Transverse colon (tissue), 4 donors: ENCODE data around the gene PDIA5. TPM values are rescaled to one million over a fixed set of nuclear protein-coding genes. Genes with fewer than 3 reads are reported as not detected.

Source experiments
- DNase-seq: peaks from one replicate; pipeline ENCODE4 v3.0.0-alpha.2; 2019
- H3K27ac ChIP-seq, 4 donors: fragments of 200-600 bp; sonication (generic); 2 replicates each; pipeline ENCODE4 v1.5.1; 2016 to 2018; ENCODE audit warnings: inconsistent platforms in 4 of 4
- H3K27me3 ChIP-seq: fragments of 200-600 bp; sonication (generic); 2 replicates; pipeline ENCODE4 v1.5.1; 2017; ENCODE audit warnings: inconsistent platforms
- H3K36me3 ChIP-seq, 4 donors: fragments of 200-600 bp; sonication (generic); 2 replicates each; pipeline ENCODE4 v1.5.1; 2017 to 2019; ENCODE audit warnings: inconsistent platforms in 4 of 4
- H3K4me1 ChIP-seq, 4 donors: fragments of 200-600 bp; sonication (generic); 2 replicates each; pipeline ENCODE4 v1.5.1; 2017 to 2020; ENCODE audit warnings: inconsistent platforms in 4 of 4
- H3K4me3 ChIP-seq, 4 donors: fragments of 200-600 bp; sonication (generic); 1 replicate in 1 of 4; 2 replicates in 3 of 4; pipeline versions ENCODE4 v1.5.1 to v1.6.1; 2017 to 2019; ENCODE audit warnings: inconsistent platforms in 4 of 4
- H3K9me3 ChIP-seq, 2 donors: fragments of 200-600 bp; sonication (generic); 2 replicates each; pipeline ENCODE4 v1.5.1; 2017 to 2019; ENCODE audit warnings: inconsistent platforms in 2 of 2
- EP300 ChIP-seq: sonication (generic); formaldehyde crosslinking; IDR thresholded peaks from one replicate; pipeline ENCODE4 v1.6.1; 2017; ENCODE audit warnings: antibody characterized with exemption, low read depth
- POLR2A ChIP-seq: fragments of 450-650 bp; IDR thresholded peaks from one replicate; pipeline ENCODE4 v1.6.1; 2016; ENCODE audit warnings: antibody characterized with exemption, mild to moderate bottlenecking, moderate library complexity
- POLR2AphosphoS5 ChIP-seq, 3 donors: sonication (generic); formaldehyde crosslinking; IDR thresholded peaks; one replicate each; pipeline ENCODE4 v1.6.1; 2016; ENCODE audit warnings: antibody characterized with exemption in 3 of 3
- WGBS, 2 donors: methylation state at CpG; one replicate each; pipeline ENCODE4 v1.1.5; 2018; ENCODE audit warnings: low coverage in 1 of 2; 5-methylcytosine and 5-hydroxymethylcytosine counted together
- in situ Hi-C, 4 donors: fragments of 200-750 bp; cut with MboI; loops; one replicate each; pipeline versions ENCODE4 v1.15.0 to v1.15.1; 2017; ENCODE audit warnings: low sequenced_read_pairs in 3 of 4, low pct_ligation_motif_present in 1 of 4, low pct_unique_long_range_greater_than_20kb in 1 of 4
- intact Hi-C: fragments of 100-400 bp; cut with DNase I; formaldehyde crosslinking; loops from one replicate; pipeline ENCODE4 v1.15.1; 2023; ENCODE audit warnings: low total_unique reads
- total RNA-seq, 4 donors: library from RNA; depleted of rRNA; stranded (reverse); fragments of >200 nt; gene quantifications; one replicate each; pipeline ENCODE4 v1.1.0, GENCODE V29; 2016
- TF ChIP-seq, protein P1 (sequence below), 5 experiments: fragments of 200-600 bp in 3 of 5; fragments of 450-650 bp in 2 of 5; sonication (generic) in 3 of 5; IDR thresholded peaks; 1 replicate in 2 of 5; 2 replicates in 3 of 5; pipeline ENCODE4 v1.5.1; 2016 to 2017; ENCODE audit warnings: antibody characterized with exemption in 5 of 5, inconsistent platforms in 3 of 5, mild to moderate bottlenecking in 2 of 5, moderate library complexity in 1 of 5

PDIA5 gene
- total RNA-seq, 4 donors from 2014 or later: 17.3 to 185 (median 65.1) TPM

- no peak for TF ChIP-seq POLR2AphosphoS5 (IDR thresholded peaks at IDR 0.05)
- no peak for TF ChIP-seq POLR2A
- TF ChIP-seq, protein P1, sequence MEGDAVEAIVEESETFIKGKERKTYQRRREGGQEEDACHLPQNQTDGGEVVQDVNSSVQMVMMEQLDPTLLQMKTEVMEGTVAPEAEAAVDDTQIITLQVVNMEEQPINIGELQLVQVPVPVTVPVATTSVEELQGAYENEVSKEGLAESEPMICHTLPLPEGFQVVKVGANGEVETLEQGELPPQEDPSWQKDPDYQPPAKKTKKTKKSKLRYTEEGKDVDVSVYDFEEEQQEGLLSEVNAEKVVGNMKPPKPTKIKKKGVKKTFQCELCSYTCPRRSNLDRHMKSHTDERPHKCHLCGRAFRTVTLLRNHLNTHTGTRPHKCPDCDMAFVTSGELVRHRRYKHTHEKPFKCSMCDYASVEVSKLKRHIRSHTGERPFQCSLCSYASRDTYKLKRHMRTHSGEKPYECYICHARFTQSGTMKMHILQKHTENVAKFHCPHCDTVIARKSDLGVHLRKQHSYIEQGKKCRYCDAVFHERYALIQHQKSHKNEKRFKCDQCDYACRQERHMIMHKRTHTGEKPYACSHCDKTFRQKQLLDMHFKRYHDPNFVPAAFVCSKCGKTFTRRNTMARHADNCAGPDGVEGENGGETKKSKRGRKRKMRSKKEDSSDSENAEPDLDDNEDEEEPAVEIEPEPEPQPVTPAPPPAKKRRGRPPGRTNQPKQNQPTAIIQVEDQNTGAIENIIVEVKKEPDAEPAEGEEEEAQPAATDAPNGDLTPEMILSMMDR (IDR thresholded peaks at IDR 0.05): no peak
- TF ChIP-seq EP300: no peak
Measured at GRCh38 chr3:123188058-123188457, 121.2 kb downstream of the PDIA5 start.

DNA sequence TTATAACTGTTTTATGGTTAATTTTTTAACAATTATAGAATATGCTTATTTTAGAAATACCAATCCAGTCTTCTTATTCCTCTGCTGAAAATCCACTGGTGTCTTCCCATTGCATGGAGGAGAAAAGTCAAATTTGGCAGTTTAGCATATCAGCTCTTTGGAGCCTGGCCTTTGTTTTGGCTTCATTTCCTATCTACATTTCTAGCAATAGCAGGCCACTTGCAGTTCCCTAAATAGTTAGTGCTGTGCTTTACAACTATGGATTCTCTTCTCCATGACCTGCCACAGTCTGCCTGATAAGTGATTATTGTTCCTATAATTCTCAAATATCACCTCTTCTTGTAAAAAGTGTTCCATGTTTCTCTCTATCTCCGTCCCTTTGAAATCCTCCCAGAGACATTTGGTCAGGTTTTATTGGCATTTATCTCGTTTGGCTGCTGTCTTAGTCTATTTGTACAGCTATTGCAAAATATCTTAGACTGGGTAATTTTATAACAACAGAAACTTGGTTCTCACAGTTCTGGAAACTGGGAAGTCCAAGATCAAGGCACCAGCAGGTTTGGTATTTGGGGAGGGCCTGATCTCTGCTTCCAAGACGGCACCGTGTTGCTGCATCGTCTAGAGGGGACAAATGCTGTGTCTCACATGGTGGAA lies 126.8 kb downstream of the PDIA5 start:
- WGBS, 2 donors: 69 to 79% methylated on average over 3 to 5 of the region's 5 CpGs
- Histone ChIP-seq H3K27me3 (no peaks in the 10 kb centered on the region), H3K4me3 (no peak overlapping the region), H3K9me3 (no peaks in the 10 kb centered on the region), H3K27ac (no peak overlapping the region), H3K4me1 (no peaks in the 10 kb centered on the region), H3K36me3 (no peaks in the 10 kb centered on the region)
- DNase-seq: no peak
- in situ Hi-C loops: no loop called here
- TF ChIP-seq POLR2A: no peak
- TF ChIP-seq, protein P1 (IDR thresholded peaks at IDR 0.05): no peak
- no peak for TF ChIP-seq POLR2AphosphoS5 (IDR thresholded peaks at IDR 0.05)
- no peak for TF ChIP-seq EP300
- intact Hi-C loops: no loop called here

More at GRCh38 chr3:123188058-123188457, 121.2 kb downstream of the PDIA5 start:
- Histone ChIP-seq H3K27me3 (no peaks in the 10 kb centered on the region), H3K36me3 (no peaks in the 10 kb centered on the region), H3K4me1 (no peaks in the 10 kb centered on the region), H3K4me3 (no peak overlapping the region), H3K9me3 (no peaks in the 10 kb centered on the region), H3K27ac (no peak overlapping the region)
- in situ Hi-C loops (no loop called here), intact Hi-C loops (no loop called here)
- 91 to 96% methylated on average over 5 to 6 of the region's 6 CpGs for WGBS, 2 donors
- no peak for DNase-seq

DNA sequence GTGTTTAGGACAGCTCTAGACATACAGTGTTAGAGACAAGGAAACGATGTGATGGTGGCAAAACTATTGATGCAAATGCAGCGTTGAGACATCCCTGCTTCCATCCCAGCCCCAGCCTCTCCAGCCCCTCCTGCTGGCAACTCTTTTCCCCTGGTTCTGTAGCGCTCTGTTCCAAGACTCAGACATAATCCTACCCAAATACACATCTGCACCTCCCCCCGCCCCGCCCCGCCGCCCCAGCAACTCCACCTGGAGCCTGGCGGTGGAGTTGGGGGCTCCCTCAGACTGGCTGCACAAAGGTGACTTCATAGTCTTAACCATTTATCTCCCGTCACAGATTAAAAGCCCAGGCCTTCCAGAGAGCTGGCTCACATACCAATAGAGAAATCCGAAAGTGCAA lies 127.7 kb downstream of the PDIA5 start:
- Histone ChIP-seq H3K9me3 (no peaks in the 10 kb centered on the region), H3K27ac (no peak overlapping the region), H3K4me3 (no peak overlapping the region), H3K36me3 (no peaks in the 10 kb centered on the region), H3K27me3 (no peaks in the 10 kb centered on the region), H3K4me1 (no peaks in the 10 kb centered on the region)
- intact Hi-C loops: no loop called here
- DNase-seq: peak; percentile 19
- WGBS, 2 donors: 33 to 46% methylated on average over 8 to 10 of the region's 10 CpGs
- in situ Hi-C loops: no loop called here
- TF ChIP-seq, protein P1 (IDR thresholded peaks at IDR 0.05): peak; percentile 17 to 51 (median 29)
- TF ChIP-seq EP300: no peak

GRCh38 chr3:123198372-123198771 lies 131.5 kb downstream of the PDIA5 start:
- intact Hi-C loops (no loop called here), in situ Hi-C loops (no loop called here)
- no peaks in the 10 kb centered on the region for H3K36me3 ChIP-seq
- H3K9me3 ChIP-seq: no peaks in the 10 kb centered on the region
- no peak for DNase-seq
- H3K27me3 ChIP-seq: no peaks in the 10 kb centered on the region
- H3K4me3 ChIP-seq: no peak overlapping the region
- 96 to 100% methylated on average over 1 of the region's 1 CpG for WGBS, 2 donors
- TF ChIP-seq, protein P1 (IDR thresholded peaks at IDR 0.05): no peak
- TF ChIP-seq POLR2A: no peak
- TF ChIP-seq EP300: no peak
- TF ChIP-seq POLR2AphosphoS5 (IDR thresholded peaks at IDR 0.05): no peak
- no peak overlapping the region for H3K27ac ChIP-seq
- peaks cover 0 to 11% (median 8%) of the 10 kb centered on the region in 4 donors for H3K4me1 ChIP-seq
